T-cell (primary cell): ENCODE data around the gene KRT71. TPM values are rescaled to one million over a fixed set of nuclear protein-coding genes. Genes with fewer than 3 reads are reported as not detected.
A peak's percentile ranks its signal among the peaks of the same experiment; 100 is the strongest.

Experiments used
- ATAC-seq, 4 experiments: fragments of 200-7000 bp in 3 of 4; fragments of 150-1000 bp in 1 of 4; cut with Tn5 transposase; replicated peaks in 1 of 4; 1 replicate in 3 of 4; 2 replicates in 1 of 4; pipeline ENCODE4 v1.10.0; 2021; ENCODE audit warnings: moderate library complexity in 3 of 4, mild to moderate bottlenecking in 2 of 4, moderate number of reproducible peaks in 1 of 4
- CTCF ChIA-PET, 2 donors: fragments of 300-600 bp; sonication (Branson Sonifier 250); formaldehyde crosslinking; loops; one replicate each; lab custom pipeline; 2022; ENCODE audit warnings: antibody characterized with exemption in 2 of 2; lab: Charles Lee
- POLR2A ChIA-PET, 2 donors: fragments of 300-600 bp; sonication (Branson Sonifier 250); formaldehyde crosslinking; loops; one replicate each; lab custom pipeline; 2022; ENCODE audit warnings: antibody characterized with exemption in 2 of 2; lab: Charles Lee
- DNase-seq, 35 experiments: peaks; one replicate each; pipeline versions ENCODE4 v3.0.0 to v3.0.0-alpha.2; 2013 to 2023
- H3K27ac ChIP-seq: one replicate; pipeline ENCODE4 v1.5.1; 2013; ENCODE audit warnings: low read length
- H3K27me3 ChIP-seq, 2 experiments: replicated peaks in 1 of 2; 1 replicate in 1 of 2; 2 replicates in 1 of 2; pipeline versions ENCODE4 v1.6.1 to v1.7.0; 2013; ENCODE audit warnings: low read length in 1 of 2, mixed read lengths in 1 of 2; ENCODE audit not compliant: control insufficient read depth in 2 of 2, insufficient read depth in 2 of 2; ENCODE audit errors: extremely low read depth in 1 of 2
- H3K36me3 ChIP-seq, 2 donors: 1 replicate in 1 of 2; 2 replicates in 1 of 2; pipeline versions ENCODE4 v1.6.1 to v1.7.0; 2013; ENCODE audit warnings: low read length in 1 of 2; ENCODE audit not compliant: control insufficient read depth in 2 of 2, insufficient read depth in 1 of 2; ENCODE audit errors: extremely low read depth in 1 of 2
- H3K4me1 ChIP-seq, 2 experiments: 1 replicate in 1 of 2; 2 replicates in 1 of 2; pipeline versions ENCODE4 v1.6.1 to v1.7.0; 2013; ENCODE audit warnings: low read length in 2 of 2, mixed read lengths in 1 of 2; ENCODE audit not compliant: insufficient read depth in 2 of 2, control insufficient read depth in 1 of 2; ENCODE audit errors: extremely low read depth in 1 of 2
- H3K4me3 ChIP-seq, 2 donors: 1 replicate in 1 of 2; 2 replicates in 1 of 2; pipeline versions ENCODE4 v1.5.1 to v1.7.0; 2013; ENCODE audit warnings: mild to moderate bottlenecking in 2 of 2, low read length in 1 of 2, moderate library complexity in 1 of 2; ENCODE audit not compliant: control insufficient read depth in 1 of 2; ENCODE audit errors: extremely low read depth in 1 of 2
- H3K9me3 ChIP-seq: 2 replicates; pipeline ENCODE4 v1.7.0; 2013
- H3K27ac Mint-ChIP-seq, 2 donors: one replicate each; pipeline ENCODE4 v1.8.0; 2020 to 2021; ENCODE audit warnings: mild to moderate bottlenecking in 2 of 2, mixed read lengths in 2 of 2
- H3K27me3 Mint-ChIP-seq, 2 donors: one replicate each; pipeline ENCODE4 v1.8.0; 2021 to 2022; ENCODE audit warnings: mixed read lengths in 2 of 2
- H3K36me3 Mint-ChIP-seq: one replicate; pipeline ENCODE4 v1.8.0; 2021; ENCODE audit warnings: mixed read lengths
- H3K4me1 Mint-ChIP-seq, 3 donors: one replicate each; pipeline ENCODE4 v1.8.0; 2020 to 2022; ENCODE audit warnings: mixed read lengths in 3 of 3, mild to moderate bottlenecking in 1 of 3
- H3K4me3 Mint-ChIP-seq, 3 donors: one replicate each; pipeline ENCODE4 v1.8.0; 2020 to 2022; ENCODE audit warnings: mild to moderate bottlenecking in 3 of 3, mixed read lengths in 3 of 3, moderate library complexity in 3 of 3
- H3K9me3 Mint-ChIP-seq, 3 donors: one replicate each; pipeline ENCODE4 v1.8.0; 2020 to 2022; ENCODE audit warnings: mixed read lengths in 3 of 3
- WGBS: methylation state at CpG from one replicate; pipeline ENCODE4 v1.1.5; 2013; ENCODE audit warnings: missing lambda C conversion rate; ENCODE audit not compliant: insufficient coverage; 5-methylcytosine and 5-hydroxymethylcytosine counted together
- total RNA-seq, 35 experiments: library from RNA in 6 of 35; stranded (reverse) in 6 of 35; fragments of 120-200 nt in 1 of 35; gene quantifications; one replicate each; pipeline versions ENCODE4 v1.2.1 to v1.2.4 and lab custom pipeline; 2013 to 2026

KRT71 gene
- total RNA-seq, 5 donors from 2014 or later (not counting 1 experiment from before 2014, with no cell fraction given), result not detected

DNA sequence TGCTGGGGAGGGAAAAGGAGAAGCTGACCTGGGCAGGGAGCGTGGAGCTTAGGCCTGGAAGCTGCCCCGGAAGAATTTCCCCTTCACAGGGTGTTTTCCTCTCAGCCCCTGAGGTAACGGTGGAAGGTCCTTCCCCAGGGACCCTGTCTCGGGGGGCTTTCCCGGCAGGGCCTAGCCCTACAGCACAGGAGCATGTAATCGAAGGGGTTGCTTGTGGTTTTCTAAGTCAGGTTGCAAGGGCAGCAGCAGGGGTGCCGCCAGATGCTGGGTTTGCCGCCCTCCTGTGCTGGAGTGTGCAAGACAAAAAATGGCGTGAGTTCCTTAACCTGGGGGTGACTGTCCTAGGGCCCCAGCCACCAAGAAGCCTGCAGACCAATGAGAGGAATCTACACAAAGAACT is 22.3 kb upstream of the KRT71 start:
- Histone ChIP-seq H3K4me1 (peaks cover 0 to 16% of the 10 kb centered on the region in 2 experiments), H3K9me3 (no peaks in the 10 kb centered on the region), H3K4me3 (no peak overlapping the region), H3K27ac (no peak overlapping the region), H3K27me3 (peaks cover 0 to 25% of the 10 kb centered on the region in 2 experiments), H3K36me3 (no peaks in the 10 kb centered on the region)
- ChIA-PET CTCF (interaction anchor here in 1 of 2 donors (0.6 to 1.3 kb wide), 3 partner anchors 8 to 305 kb away, joined by 3 to 5 read pairs (median 3); no protein-coding TSS in a partner anchor), POLR2A (interaction anchor here in 1 of 2 donors (0.5 kb wide), 1 partner anchor 119 kb away, joined by 4 read pairs; no protein-coding TSS in a partner anchor)
- 64% methylated on average over 2 of the region's 9 CpGs for WGBS
- Mint-ChIP-seq H3K27me3 (peaks cover 2 to 5% of the 10 kb centered on the region in 2 donors), H3K4me1 (peaks cover 6 to 14% (median 10%) of the 10 kb centered on the region in 3 donors), H3K36me3 (no peaks in the 10 kb centered on the region), H3K9me3 (no peaks in the 10 kb centered on the region), H3K4me3 (no peak overlapping the region), H3K27ac (no peak overlapping the region)
- DNase-seq (no peak), ATAC-seq (no peak)

DNA sequence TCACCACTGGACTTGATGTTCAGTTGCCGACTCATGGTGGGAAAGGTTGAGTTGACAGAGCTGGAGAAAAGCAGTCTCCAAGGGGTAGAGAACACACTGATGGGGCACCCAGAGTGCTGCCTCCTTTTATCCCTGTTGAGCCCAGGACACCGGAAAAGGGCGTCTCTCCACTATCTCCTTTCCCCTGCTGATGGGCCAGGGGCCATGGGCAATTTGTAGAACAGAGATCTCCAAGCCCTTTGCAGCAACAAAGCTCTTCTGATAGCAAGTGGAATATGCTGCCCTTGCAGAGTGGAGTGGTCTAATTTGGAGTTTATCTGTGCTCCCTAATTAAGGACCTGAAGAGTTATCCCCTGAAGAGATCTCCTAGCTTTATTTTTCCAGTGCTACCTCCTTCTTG is 20.8 kb upstream of the KRT71 start, which contains the start of gene KRT74:
TSS of gene KRT74 (minus strand) at position 101 of the 400 bp plus-strand sequence. CDS start at position 35, 66 bp downstream.
- no peaks in the 10 kb centered on the region for H3K36me3 ChIP-seq
- ChIA-PET CTCF (no interaction called here), POLR2A (no interaction called here)
- Mint-ChIP-seq H3K4me1 (peaks cover 0 to 8% (median 3%) of the 10 kb centered on the region in 3 donors), H3K36me3 (no peaks in the 10 kb centered on the region), H3K27ac (no peak within 1 kb of the TSS), H3K27me3 (peaks cover 2 to 5% of the 10 kb centered on the region in 2 donors), H3K9me3 (no peaks in the 10 kb centered on the region), H3K4me3 (no peak within 1 kb of the TSS)
- H3K9me3 ChIP-seq, result no peaks in the 10 kb centered on the region
- DNase-seq, result no peak
- no peak within 1 kb of the TSS for H3K4me3 ChIP-seq
- WGBS, result 100% methylated on average over 1 of the region's 3 CpGs
- H3K4me1 ChIP-seq, result peaks cover 0 to 30% of the 10 kb centered on the region in 2 experiments
- peaks cover 0 to 32% of the 10 kb centered on the region in 2 experiments for H3K27me3 ChIP-seq
- no peak within 1 kb of the TSS for H3K27ac ChIP-seq
- ATAC-seq, result no peak

DNA sequence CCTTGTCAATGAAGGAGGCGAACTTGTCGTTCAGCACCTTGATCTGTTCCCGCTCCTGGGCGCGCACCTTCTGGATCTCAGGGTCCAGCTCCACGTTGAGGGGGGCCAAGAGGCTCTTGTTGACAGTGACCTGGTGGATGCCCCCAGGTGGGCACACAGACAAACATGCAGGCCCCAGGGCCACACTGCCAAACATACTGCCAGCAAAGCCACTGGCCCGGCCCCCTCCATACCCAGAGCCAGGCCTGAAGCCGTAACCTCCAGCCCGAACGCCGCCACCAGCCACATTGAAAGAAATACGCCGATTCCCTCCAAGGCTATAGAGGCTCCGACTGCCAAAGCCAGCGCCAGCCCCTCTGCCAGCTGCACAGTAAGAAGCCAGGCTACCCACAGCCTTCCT is 20.4 kb upstream of the KRT71 start:
- no peaks in the 10 kb centered on the region for H3K9me3 Mint-ChIP-seq
- no peaks in the 10 kb centered on the region for H3K36me3 Mint-ChIP-seq
- H3K27me3 Mint-ChIP-seq, result peaks cover 3 to 5% of the 10 kb centered on the region in 2 donors
- Histone ChIP-seq H3K27ac (no peak overlapping the region), H3K4me1 (peaks cover 0 to 35% of the 10 kb centered on the region in 2 experiments), H3K36me3 (no peaks in the 10 kb centered on the region), H3K4me3 (no peak overlapping the region), H3K27me3 (peaks cover 0 to 32% of the 10 kb centered on the region in 2 experiments), H3K9me3 (no peaks in the 10 kb centered on the region)
- no peak overlapping the region for H3K27ac Mint-ChIP-seq
- H3K4me3 Mint-ChIP-seq, result no peak overlapping the region
- ChIA-PET POLR2A (no interaction called here), CTCF (no interaction called here)
- 88% methylated on average over 15 of the region's 15 CpGs for WGBS
- ATAC-seq (no peak), DNase-seq (no peak)
- H3K4me1 Mint-ChIP-seq, result peaks cover 0 to 8% (median 3%) of the 10 kb centered on the region in 3 donors

DNA sequence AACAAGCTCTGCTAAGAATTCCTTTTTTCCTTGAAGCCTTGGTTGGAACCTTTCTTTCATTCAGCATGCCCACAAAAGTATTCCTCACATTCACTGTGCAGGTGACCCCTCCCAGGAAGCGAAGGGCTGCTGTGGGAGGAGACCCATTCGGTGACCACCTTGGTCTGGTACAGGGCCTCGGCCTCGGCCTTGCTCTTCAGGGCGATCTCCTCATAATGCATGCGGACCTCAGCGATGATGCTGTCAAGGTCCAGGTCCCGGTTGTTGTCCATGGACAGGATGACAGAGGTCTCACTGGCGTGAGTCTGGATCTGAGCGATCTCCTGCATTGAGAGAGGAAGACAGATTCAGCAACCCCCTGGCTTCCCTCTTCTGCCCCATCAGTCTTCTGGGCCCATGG is 17.6 kb upstream of the KRT71 start:
- peaks cover 0 to 59% of the 10 kb centered on the region in 2 experiments for H3K4me1 ChIP-seq
- Mint-ChIP-seq H3K9me3 (no peaks in the 10 kb centered on the region), H3K27me3 (peaks cover 12 to 18% of the 10 kb centered on the region in 2 donors), H3K36me3 (no peaks in the 10 kb centered on the region), H3K4me3 (no peak overlapping the region), H3K27ac (no peak overlapping the region), H3K4me1 (peaks cover 0 to 10% (median 8%) of the 10 kb centered on the region in 3 donors)
- DNase-seq (no peak), ATAC-seq (no peak)
- no peak overlapping the region for H3K4me3 ChIP-seq
- WGBS, result 87% methylated on average over 10 of the region's 10 CpGs
- H3K36me3 ChIP-seq, result no peaks in the 10 kb centered on the region
- H3K9me3 ChIP-seq, result no peaks in the 10 kb centered on the region
- POLR2A ChIA-PET, result no interaction called here
- CTCF ChIA-PET, result no interaction called here
- peaks cover 0 to 38% of the 10 kb centered on the region in 2 experiments for H3K27me3 ChIP-seq
- no peak overlapping the region for H3K27ac ChIP-seq

DNA sequence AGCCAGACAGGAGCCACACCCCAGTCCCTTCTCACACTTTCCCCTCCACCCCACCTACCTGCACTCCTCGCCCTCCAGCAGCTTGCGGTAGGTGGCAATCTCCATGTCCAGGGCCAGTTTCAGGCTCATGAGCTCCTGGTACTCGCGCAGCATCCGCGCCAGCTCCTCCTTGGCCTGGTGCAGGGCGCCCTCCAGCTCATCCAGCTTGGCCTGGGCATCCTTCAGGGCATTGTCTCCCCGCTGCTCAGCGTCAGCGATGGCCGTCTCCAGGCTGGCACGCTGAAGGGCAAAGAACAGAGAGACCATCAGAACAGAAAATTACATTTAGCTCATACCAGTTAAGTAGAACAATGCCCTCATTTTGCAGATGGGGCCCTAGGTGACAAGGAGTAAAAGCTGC is 15.2 kb upstream of the KRT71 start:
- H3K4me3 Mint-ChIP-seq, result no peak overlapping the region
- peaks cover 0 to 10% (median 8%) of the 10 kb centered on the region in 3 donors for H3K4me1 Mint-ChIP-seq
- H3K4me3 ChIP-seq, result no peak overlapping the region
- H3K4me1 ChIP-seq, result peaks cover 0 to 46% of the 10 kb centered on the region in 2 experiments
- ATAC-seq, result no peak
- peaks cover 12 to 26% of the 10 kb centered on the region in 2 donors for H3K27me3 Mint-ChIP-seq
- H3K27ac Mint-ChIP-seq, result no peak overlapping the region
- CTCF ChIA-PET, result no interaction called here
- H3K27me3 ChIP-seq, result peaks cover 0 to 31% of the 10 kb centered on the region in 2 experiments
- H3K36me3 Mint-ChIP-seq, result no peaks in the 10 kb centered on the region
- H3K9me3 ChIP-seq, result no peaks in the 10 kb centered on the region
- POLR2A ChIA-PET, result no interaction called here
- no peaks in the 10 kb centered on the region for H3K9me3 Mint-ChIP-seq
- no peak for DNase-seq
- 89% methylated on average over 12 of the region's 12 CpGs for WGBS
- no peak overlapping the region for H3K27ac ChIP-seq
- H3K36me3 ChIP-seq, result no peaks in the 10 kb centered on the region

DNA sequence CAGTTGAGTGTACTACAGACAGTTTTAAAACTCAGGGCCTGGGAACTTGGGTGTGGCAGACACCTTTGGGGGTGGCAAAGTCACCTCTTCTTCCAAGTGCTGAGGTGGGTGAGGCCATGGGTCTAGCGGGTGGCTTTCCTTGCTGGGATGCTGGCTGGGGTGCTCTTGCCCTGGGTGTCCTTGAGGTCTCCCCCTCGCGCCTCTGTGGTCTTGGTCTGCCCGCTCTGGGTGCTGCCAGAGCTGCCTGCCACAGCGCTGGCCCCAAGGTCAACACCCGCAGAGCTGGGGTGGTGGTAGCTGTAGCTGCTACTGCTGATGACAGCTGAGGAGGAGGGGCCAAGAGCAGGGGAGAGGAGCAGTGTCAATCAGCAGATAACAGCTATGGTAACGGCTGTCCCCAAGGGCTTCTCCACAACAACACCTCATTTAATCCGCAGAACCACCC is 13.9 kb upstream of the KRT71 start:
- Histone ChIP-seq H3K27me3 (peaks cover 0 to 27% of the 10 kb centered on the region in 2 experiments), H3K27ac (peak overlapping the region; percentile 84), H3K4me3 (no peak overlapping the region), H3K9me3 (no peaks in the 10 kb centered on the region), H3K4me1 (peaks cover 0 to 46% of the 10 kb centered on the region in 2 experiments), H3K36me3 (no peaks in the 10 kb centered on the region)
- no peaks in the 10 kb centered on the region for H3K36me3 Mint-ChIP-seq
- H3K9me3 Mint-ChIP-seq, result no peaks in the 10 kb centered on the region
- H3K4me3 Mint-ChIP-seq, result peak overlapping the region in 1 of 3 donors; percentile 21
- H3K27me3 Mint-ChIP-seq, result peaks cover 7 to 24% of the 10 kb centered on the region in 2 donors
- peak in 2 of 4 experiments; percentile 76 to 82 for ATAC-seq
- 63% methylated on average over 4 of the region's 8 CpGs for WGBS
- DNase-seq, result peak in 32 of 35 experiments; percentile 14 to 83 (median 63)
- ChIA-PET CTCF (interaction anchor here in 1 of 2 donors (0.6 to 0.8 kb wide), 2 partner anchors 44 to 75 kb away, joined by 3 to 4 read pairs; no protein-coding TSS in a partner anchor), POLR2A (no interaction called here)
- H3K4me1 Mint-ChIP-seq, result peaks cover 0 to 10% (median 0%) of the 10 kb centered on the region in 3 donors
- H3K27ac Mint-ChIP-seq, result peak overlapping the region in 1 of 2 donors; percentile 59
